ENCODE measurements around the gene GUCY2C. TPM values are rescaled to one million over a fixed set of nuclear protein-coding genes. Genes with fewer than 3 reads are reported as not detected.

GUCY2C gene
- polyA plus RNA-seq, 12 donors, result 0.23 to 7.1 (median 0.33) TPM; not detected in 1

- no peak for DNase-seq
These were observed 120.8 kb downstream of the GUCY2C start for GRCh38 chr12:14575585-14575984.

GRCh38 chr12:14573118-14573517, 123.3 kb downstream of the GUCY2C start:
- DNase-seq, result no peak

GRCh38 chr12:14572401-14572800, 124.0 kb downstream of the GUCY2C start:
- no peak for DNase-seq

GRCh38 chr12:14571779-14572178, 124.6 kb downstream of the GUCY2C start:
- DNase-seq, result no peak

GRCh38 chr12:14570231-14570630, 126.2 kb downstream of the GUCY2C start:
- DNase-seq, result no peak

GRCh38 chr12:14567351-14568162, 128.8 kb downstream of the GUCY2C start, which contains the start of gene PLBD1:
Gene PLBD1, minus strand, starts transcription at chr12:14567883. Its CDS starts 187 bp downstream, at chr12:14567696.
- DNase-seq, result peak; percentile 80

GRCh38 chr12:14564336-14564959, 132.0 kb downstream of the GUCY2C start:
- DNase-seq, result no peak

- no peak for DNase-seq
These were observed 133.4 kb downstream of the GUCY2C start for GRCh38 chr12:14563046-14563445.

Other genes with a start within 250 kb of the GUCY2C start
- gene PLBD1, start 128.7 kb downstream of the GUCY2C start, polyA plus RNA-seq (ENCODE audit: insufficient read length in 12 of 12), result 10 to 100 TPM in 11 of 12 donors, not detected in 1; 11.2 to 48.2 (median 22.6) TPM
- gene WBP11, start 106.9 kb upstream of the GUCY2C start, polyA plus RNA-seq (ENCODE audit: insufficient read length in 12 of 12), result 10 to 100 TPM in 11 of 12 donors, not detected in 1; 57.7 to 87.1 (median 67.1) TPM
- 1 to 10 TPM in 9 of 12 donors, under 1 TPM in 1, not detected in 2; 0.87 to 2.3 (median 1.3) TPM for gene C12orf60, start 107.1 kb upstream of the GUCY2C start, polyA plus RNA-seq (ENCODE audit: insufficient read length in 12 of 12)
- gene SMCO3, start 117.6 kb upstream of the GUCY2C start, polyA plus RNA-seq (ENCODE audit: insufficient read length in 12 of 12), result under 1 TPM in 9 of 12 donors, not detected in 3; 0.05 to 0.39 (median 0.20) TPM
- under 1 TPM in 8 of 12 donors, not detected in 4; 0.05 to 0.43 (median 0.30) TPM for gene ART4, start 146.9 kb upstream of the GUCY2C start, polyA plus RNA-seq (ENCODE audit: insufficient read length in 12 of 12)
- gene MGP, start 189.3 kb upstream of the GUCY2C start, polyA plus RNA-seq (ENCODE audit: insufficient read length in 12 of 12), result 100 to 1,000 TPM in 11 of 12 donors, not detected in 1; 117 to 441 (median 236) TPM
- 1 to 10 TPM in 1 of 12 donors, under 1 TPM in 9, not detected in 2; 0.18 to 1.7 (median 0.31) TPM for gene ERP27, start 241.9 kb upstream of the GUCY2C start, polyA plus RNA-seq (ENCODE audit: insufficient read length in 12 of 12)

All from muscle of arm (tissue), 12 donors.